Mucosa of descending colon (tissue), 3 donors: Measurements from ENCODE around the gene PKLR. TPM values are rescaled to one million over a fixed set of nuclear protein-coding genes. Genes with fewer than 3 reads are reported as not detected.
A peak's percentile ranks its signal among the peaks of the same experiment; 100 is the strongest.
"Not testable (repeated sequence)": the region's sequence is repeated elsewhere in the genome, so short reads cannot be mapped to it uniquely, and the experiment has no call there.

Source experiments
- ATAC-seq: fragments of 200-7000 bp; cut with Tn5 transposase; one replicate; pipeline ENCODE4 v1.9.1; 2020; ENCODE audit warnings: mild to moderate bottlenecking, moderate library complexity
- DNase-seq, 3 donors: peaks; one replicate each; pipeline ENCODE4 v3.0.0-alpha.2; 2020
- H3K36me3 ChIP-seq: fragments of 200-600 bp; one replicate; pipeline ENCODE4 v1.8.0; 2021; ENCODE audit warnings: low read depth, mild to moderate bottlenecking
- H3K4me1 ChIP-seq: fragments of 200-600 bp; one replicate; pipeline ENCODE4 v1.8.0; 2021; ENCODE audit warnings: low read depth, mild to moderate bottlenecking
- H3K4me3 ChIP-seq: fragments of 200-600 bp; one replicate; pipeline ENCODE4 v1.8.0; 2021; ENCODE audit warnings: mild to moderate bottlenecking
- H3K9me3 ChIP-seq: fragments of 200-600 bp; one replicate; pipeline ENCODE4 v1.8.0; 2021; ENCODE audit warnings: mild to moderate bottlenecking
- intact Hi-C, 2 donors: fragments of 100-400 bp; cut with DNase I in 1 of 2; cut with micrococcal nuclease in 1 of 2; formaldehyde crosslinking; loops; one replicate each; pipeline versions ENCODE4 v1.11.0 to v1.11.1; 2022; cut with DNase I, micrococcal nuclease
- total RNA-seq, 3 donors: library from RNA; stranded (reverse); fragmentation: NEBNext Ultra II Directional in 2 of 3; extraction: Animal tissue kit (Norgen Biotek cat#: 25700) in 2 of 3; gene quantifications; one replicate each; pipeline versions ENCODE4 v1.2.1 to v1.2.4, GENCODE V29; 2021 to 2023
- TF ChIP-seq, protein P1 (sequence below): fragments of 200-600 bp; IDR thresholded peaks from one replicate; pipeline ENCODE4 v1.8.0; 2022; ENCODE audit warnings: antibody characterized with exemption, mild to moderate bottlenecking
- donor health status: DM: no; HTN: no; CAD: no; lungs with moderate emphysema.
- donor health status: DM: no; HTN: no; CAD: no.
- donor health status: DM: no; HTN: yes; CAD: no.

PKLR gene
- total RNA-seq, 3 donors from 2014 or later, result 0.63 to 2.0 (median 1.5) TPM

DNA sequence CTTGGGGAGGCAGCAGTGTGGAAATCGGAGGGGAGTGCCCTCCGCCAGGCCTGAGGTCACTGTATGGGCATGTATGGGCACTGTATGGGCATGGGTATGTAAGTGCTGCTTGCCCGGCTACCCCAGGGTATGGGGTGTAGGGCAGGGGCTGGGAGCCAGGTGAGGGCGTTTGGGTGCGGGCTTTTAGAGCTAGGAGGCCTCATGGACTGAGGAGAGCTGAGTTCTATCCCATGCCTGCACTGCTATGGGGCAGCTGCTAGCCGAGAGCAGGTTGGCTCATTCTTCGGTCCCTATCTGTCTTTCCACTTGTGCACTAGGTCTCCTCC, 5.3 kb downstream of the PKLR start:
- H3K9me3 ChIP-seq, result no peaks in the 10 kb centered on the region
- peaks cover 9% of the 10 kb centered on the region for H3K4me1 ChIP-seq
- H3K36me3 ChIP-seq, result no peaks in the 10 kb centered on the region
- no peak for DNase-seq
- no peak for ATAC-seq
- TF ChIP-seq, protein P1, sequence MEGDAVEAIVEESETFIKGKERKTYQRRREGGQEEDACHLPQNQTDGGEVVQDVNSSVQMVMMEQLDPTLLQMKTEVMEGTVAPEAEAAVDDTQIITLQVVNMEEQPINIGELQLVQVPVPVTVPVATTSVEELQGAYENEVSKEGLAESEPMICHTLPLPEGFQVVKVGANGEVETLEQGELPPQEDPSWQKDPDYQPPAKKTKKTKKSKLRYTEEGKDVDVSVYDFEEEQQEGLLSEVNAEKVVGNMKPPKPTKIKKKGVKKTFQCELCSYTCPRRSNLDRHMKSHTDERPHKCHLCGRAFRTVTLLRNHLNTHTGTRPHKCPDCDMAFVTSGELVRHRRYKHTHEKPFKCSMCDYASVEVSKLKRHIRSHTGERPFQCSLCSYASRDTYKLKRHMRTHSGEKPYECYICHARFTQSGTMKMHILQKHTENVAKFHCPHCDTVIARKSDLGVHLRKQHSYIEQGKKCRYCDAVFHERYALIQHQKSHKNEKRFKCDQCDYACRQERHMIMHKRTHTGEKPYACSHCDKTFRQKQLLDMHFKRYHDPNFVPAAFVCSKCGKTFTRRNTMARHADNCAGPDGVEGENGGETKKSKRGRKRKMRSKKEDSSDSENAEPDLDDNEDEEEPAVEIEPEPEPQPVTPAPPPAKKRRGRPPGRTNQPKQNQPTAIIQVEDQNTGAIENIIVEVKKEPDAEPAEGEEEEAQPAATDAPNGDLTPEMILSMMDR, result no peak
- no peak overlapping the region for H3K4me3 ChIP-seq
- intact Hi-C loops, result no loop called here

DNA sequence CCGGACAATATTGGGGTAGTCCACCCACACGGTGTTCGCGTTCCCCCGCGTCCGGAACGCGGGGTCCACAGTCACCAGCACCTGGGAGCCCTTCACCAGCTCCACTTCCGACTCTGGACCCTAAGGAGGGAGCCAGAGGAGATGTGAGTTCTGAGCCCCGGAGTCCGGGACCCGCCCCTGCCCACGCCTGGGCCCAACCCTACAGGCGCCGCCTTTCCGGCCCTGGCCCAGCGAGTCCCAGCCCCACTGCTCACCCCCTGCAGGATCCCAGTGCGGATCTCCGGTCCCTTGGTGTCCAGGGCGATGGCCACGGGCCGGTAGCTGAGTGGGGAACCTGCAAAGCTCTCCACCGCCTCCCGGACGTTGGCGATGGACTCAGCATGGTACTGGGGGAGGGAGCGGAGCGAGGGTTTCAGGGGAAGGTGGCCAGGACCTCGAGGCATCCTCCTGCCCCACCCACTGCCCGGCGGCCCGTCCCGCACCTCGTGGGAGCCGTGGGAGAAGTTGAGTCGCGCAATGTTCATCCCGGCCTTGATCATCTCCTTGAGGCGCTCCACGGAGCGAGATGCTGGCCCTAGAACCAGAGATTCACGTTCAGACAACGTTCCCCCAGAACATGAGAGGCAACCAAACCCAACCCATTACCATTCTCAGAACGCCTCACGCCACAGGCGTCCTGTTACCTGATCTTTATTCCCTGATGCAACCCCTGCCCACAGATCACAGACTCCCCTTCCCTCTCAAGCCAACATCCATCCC, 5.9 kb downstream of the PKLR start:
- DNase-seq (no peak), ATAC-seq (peak; percentile 61)
- intact Hi-C loops, result no loop called here
- no peaks in the 10 kb centered on the region for H3K9me3 ChIP-seq
- peaks cover 6% of the 10 kb centered on the region for H3K4me1 ChIP-seq
- TF ChIP-seq, protein P1, result no peak
- no peaks in the 10 kb centered on the region for H3K36me3 ChIP-seq
- no peak overlapping the region for H3K4me3 ChIP-seq

DNA sequence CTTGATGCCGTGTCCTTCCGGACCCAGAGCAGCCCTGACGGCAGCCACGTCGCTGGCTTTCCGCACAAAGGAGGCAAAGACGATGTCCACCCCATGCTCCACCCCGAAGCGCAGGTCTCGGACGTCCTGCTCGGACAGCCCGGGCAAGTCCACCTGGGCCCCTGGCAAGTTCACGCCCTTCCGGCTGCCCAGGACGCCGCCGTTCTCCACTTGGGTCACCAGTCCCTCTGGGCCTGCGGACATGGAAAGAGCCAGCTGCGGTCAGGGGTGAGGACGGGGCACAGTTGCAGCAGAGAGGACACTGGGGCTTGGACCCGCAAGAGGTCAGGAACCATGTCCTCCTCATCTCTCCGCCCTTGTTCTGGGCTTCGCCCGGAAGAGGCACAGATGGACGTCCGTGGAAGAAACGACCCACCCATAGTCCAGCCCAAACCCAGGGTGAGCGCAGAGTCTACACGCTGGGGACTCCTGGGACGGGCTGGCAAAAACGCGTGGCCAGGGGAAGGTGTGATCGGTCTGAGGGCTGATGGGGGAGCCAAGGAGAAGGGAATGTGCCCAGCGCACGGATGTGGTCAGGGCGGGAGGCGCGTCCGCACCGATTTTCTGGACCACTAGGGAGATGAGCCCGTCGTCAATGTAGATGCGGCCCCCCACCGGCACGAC, 6.6 kb downstream of the PKLR start:
- H3K36me3 ChIP-seq, result no peaks in the 10 kb centered on the region
- H3K4me1 ChIP-seq, result peaks cover 6% of the 10 kb centered on the region
- H3K4me3 ChIP-seq, result no peak overlapping the region
- H3K9me3 ChIP-seq, result no peaks in the 10 kb centered on the region
- DNase-seq (no peak), ATAC-seq (peak; percentile 7)
- TF ChIP-seq, protein P1, result no peak
- intact Hi-C loops, result no loop called here

DNA sequence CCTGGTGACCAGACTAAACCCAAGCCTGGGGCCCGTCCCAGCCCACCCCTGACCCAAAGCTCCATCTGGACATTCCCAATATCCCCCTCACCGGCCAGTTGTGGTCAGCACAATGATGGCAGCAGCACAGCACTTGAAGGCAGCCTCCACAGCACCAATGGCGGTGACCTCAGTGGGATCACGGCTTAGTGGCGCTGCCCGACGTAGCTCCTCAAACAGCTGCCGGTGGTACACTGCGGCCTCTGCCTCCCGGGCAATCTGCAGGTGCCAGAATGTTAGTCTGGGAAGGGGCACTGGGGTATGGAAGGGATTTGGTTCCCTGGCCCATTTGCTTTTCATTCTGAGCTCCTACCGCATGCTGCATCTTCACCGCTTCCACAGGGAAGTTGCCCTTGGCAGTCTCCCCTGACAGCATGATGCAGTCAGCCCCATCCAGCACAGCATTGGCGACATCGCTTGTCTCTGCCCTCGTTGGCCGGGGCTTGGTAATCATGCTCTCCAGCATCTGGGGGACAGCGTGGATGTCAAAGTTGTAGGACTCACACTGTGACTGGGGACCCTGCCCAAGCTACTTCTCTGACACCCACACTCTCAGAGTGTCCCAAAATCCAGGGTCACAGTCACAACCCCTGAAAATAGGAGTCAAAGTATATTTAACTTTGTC, 8.0 kb downstream of the PKLR start:
- no peak for ATAC-seq
- TF ChIP-seq, protein P1, result no peak
- Histone ChIP-seq H3K36me3 (no peaks in the 10 kb centered on the region), H3K4me3 (no peak overlapping the region), H3K9me3 (no peaks in the 10 kb centered on the region), H3K4me1 (peaks cover 6% of the 10 kb centered on the region)
- intact Hi-C loops, result no loop called here
- no peak for DNase-seq

DNA sequence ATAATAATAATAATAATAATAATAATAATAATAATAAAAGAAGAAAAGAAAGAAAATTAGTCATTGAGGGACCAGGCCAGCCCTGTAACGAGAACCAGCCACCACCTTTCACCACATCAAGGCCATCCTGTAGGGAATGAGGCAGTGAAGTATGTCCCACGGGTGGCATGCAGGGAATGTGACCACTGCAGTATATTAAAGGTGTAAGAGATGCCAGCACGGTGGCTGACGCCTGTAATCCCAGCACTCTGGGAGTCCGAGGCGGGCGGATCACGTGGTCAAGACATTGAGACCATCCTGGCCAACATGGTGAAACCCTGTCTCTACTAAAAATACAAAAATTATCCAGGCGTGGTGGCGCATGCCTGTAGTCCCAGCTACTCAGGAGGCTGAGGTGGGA, 10.2 kb downstream of the PKLR start:
- H3K4me1 ChIP-seq, DNase-seq, ATAC-seq, intact Hi-C loops, H3K9me3 ChIP-seq, H3K36me3 ChIP-seq, H3K4me3 ChIP-seq: not testable (repeated sequence)

DNA sequence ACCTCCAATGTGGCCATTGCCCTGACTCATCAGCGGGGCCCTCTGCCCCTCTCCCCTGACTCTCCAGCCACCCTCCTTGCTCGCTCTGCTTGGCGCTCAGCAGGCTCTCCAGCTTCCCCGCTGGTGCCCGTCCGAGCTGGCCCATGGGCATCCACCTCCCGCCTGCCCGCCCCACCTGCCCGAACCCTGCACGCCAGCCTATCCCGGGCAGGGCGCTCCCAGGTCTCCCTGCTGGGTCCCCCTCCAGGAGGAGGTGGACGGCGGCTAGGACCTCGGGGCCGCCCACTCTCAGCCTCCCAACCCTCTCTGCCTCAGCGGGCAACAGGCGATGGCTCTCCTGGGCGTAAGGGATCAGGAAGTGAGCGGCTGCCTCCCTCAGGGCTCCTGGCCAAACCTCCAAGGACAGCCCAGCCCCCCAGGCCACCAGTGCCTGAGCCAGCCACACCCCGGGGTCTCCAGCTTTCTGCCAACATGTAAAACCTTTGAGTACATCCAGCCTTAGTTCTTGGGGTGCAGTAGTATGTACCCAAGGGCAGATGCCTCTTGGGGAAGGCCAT, 13.2 kb downstream of the PKLR start:
- TF ChIP-seq, protein P1, result no peak
- DNase-seq (no peak), ATAC-seq (no peak)
- Histone ChIP-seq H3K9me3 (no peaks in the 10 kb centered on the region), H3K4me1 (no peaks in the 10 kb centered on the region), H3K36me3 (no peaks in the 10 kb centered on the region), H3K4me3 (no peak overlapping the region)
- intact Hi-C loops, result no loop called here
